GM21381 (cell line): ENCODE results near the gene OR2A5.
"Not testable (repeated sequence)": the region's sequence is repeated elsewhere in the genome, so short reads cannot be mapped to it uniquely, and the experiment has no call there.

Experiments used
- ATAC-seq: cut with Tn5 transposase; IDR thresholded peaks from one replicate; pipeline ENCODE4 v1.9.1; 2021; ENCODE audit warnings: mild to moderate bottlenecking, moderate library complexity; ENCODE audit not compliant: unreplicated experiment

Gene OR2A5

DNA sequence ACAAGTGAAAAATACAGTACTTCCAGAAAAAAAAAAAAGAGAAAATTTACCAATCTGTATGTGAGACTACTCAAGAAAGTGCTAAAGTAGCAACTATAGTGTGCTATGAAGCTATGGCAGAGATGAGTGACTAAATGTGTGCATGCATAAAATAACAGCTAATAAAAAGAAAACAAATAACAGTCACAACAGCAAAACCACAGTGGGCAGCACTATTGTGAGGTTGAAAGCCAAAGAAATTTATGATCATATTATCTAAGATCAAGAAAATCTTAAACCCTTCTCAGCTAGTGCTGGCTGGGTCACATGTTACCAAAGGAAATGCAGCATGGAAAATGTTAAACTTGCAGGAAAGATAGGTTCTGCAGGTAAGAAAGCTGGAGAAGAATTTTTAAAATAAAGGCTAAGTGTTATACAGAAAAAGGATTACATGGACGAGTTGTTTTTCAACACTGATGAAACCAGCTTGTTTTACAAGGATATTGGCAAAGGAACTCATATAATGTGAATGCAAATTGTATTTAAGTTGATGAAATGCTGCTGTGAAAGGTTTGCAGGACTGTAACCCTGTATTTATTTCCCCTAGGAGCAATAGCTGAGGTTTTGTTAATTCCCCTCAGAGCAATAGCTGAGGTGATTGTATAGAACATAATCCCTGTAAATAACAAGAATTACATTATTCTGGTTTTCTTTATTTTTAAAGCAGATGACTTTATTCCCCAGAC, 15.6 kb upstream of the OR2A5 start:
- ATAC-seq = no peak

DNA sequence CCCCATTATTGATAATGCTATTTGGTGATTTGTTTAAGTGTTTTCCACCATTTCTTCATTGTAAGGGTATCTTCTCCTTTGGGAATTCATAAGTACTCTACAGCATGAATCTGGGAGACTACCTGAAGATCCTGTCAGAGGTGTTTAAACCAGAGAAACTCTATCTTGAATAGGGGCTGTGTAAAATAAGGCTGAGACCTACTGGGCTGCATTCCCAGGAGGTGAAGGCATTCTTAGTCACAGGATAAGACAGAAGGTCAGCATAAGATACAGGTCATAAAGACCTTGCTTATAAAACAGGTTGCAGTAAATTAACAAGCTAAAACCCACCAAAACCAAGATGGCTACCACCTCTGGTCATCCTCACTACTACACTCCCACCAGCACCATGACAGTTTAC, 13.4 kb upstream of the OR2A5 start:
- no peak for ATAC-seq

DNA sequence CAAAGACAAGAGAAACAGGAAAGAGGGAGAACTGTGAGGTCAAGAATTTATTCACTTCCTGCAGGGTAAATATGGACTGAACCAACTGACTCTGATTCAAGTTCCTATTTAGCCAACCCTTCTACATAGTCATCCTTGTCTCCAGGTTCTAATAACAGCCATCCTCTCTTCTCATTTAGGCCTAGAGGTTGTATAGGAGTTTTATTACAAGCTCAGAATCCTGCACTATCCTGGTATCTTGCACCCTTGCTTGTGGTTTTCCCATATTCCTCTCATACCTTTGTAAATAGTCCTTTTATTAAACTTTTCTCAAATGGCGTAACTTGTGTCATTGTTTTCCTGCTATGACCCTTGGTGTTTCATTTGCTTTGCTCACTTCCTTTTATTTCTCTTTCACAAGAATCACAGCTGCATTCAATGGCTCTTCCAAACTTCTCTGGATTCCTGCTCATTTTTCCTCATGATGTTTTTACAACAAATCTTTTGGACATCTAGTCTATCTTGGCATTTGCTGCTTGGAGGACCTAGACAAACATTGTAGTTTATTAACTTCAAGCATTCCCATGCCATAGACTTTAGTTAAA, 12.4 kb upstream of the OR2A5 start:
- ATAC-seq = no peak

DNA sequence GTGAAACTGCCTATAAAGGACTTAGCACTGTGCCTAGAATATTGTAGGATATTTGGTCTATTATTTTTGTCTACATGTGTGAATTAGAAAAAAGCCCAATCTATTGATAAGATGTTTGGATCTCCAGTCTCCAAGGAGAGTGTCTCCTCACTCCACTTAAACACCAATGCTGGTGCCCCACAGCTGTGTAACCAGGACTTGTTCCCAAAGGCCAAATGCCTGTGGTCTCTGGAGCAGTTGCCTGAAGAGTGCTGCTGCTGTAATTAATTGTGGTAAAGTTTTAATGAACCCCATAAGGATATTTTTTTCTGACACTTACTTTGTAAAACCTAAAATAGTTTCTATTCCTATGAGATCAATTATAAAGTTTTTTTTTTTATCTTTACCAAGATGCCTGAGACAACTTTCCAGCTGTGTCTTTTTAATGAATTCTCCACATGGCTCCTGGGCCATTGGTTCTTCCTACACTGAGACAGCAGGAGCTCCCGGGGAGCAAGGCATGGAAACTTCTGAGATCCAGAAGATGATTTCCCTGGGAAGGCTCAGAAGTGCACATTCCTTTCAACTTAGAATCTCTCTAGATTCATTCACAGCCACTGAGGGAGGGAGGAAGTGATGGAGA, 11.2 kb upstream of the OR2A5 start:
- no peak for ATAC-seq

DNA sequence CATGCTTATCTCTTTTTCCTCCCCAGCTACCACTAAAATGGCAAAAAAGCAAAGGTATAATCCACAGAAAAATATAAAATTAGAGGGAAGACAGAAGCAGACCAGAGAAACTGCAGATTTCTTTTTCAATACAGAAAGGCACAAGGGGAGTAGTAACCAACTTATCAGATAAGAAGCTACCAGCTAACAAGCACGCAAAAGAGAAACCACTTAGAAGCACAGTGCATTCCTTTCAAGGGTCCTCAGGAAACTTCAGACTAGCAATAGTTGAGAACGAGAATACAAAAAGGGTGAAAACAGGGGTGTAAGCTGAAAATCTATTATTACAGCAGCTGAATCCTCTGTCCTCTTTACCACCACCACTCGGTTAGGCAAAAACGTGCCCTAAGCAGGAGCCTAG, 9.9 kb upstream of the OR2A5 start:
- ATAC-seq = no peak

DNA sequence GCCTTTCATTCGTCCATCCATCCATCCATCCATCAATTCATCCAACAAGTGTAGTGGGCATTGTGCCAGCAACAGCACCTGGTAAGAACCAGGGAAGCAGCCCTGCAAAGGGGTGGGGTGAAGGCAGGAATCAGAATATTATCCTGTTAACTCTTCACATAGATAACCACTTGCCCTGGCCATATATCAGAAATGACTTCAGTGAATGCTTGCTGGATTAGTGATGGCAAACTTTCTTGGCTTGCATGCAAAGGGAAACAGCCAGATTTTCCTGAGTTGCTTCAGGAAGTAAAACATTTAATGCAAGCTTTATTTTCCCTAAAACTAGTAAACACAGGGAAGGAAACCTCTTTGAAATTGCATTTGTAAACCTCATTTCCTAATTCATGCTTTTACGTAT, 743 bp downstream of the OR2A5 start:
- no peak for ATAC-seq

DNA sequence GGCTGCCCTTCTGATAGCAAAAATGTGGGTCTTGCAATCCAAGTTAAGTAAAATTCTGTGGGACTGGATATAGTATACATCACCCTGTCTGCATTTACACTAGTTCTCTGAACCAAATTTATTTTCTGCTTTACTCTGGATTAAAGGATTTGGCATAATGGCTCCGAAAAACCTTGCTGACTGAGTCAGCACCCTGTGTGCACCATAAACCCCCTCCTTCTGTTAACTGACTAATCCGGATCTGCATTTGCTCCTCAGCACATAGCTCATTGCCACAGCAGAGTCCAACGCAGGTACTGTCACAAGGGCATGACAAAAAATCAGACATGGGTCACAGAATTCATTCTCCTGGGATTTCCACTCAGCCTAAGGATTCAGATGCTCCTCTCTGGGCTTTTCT, 1.3 kb downstream of the OR2A5 start:
- no peak for ATAC-seq

DNA sequence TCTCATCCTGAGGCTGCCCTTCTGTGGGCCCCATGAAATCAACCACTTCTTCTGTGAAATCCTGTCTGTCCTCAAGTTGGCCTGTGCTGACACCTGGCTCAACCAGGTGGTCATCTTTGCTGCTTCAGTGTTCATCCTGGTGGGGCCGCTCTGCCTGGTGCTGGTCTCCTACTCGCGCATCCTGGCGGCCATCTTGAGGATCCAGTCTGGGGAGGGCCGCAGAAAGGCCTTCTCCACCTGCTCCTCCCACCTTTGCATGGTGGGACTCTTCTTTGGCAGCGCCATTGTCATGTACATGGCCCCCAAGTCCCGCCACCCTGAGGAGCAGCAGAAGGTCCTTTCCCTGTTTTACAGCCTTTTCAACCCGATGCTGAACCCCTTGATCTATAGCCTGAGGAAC, 2.1 kb downstream of the OR2A5 start:
- ATAC-seq = not testable (repeated sequence)

DNA sequence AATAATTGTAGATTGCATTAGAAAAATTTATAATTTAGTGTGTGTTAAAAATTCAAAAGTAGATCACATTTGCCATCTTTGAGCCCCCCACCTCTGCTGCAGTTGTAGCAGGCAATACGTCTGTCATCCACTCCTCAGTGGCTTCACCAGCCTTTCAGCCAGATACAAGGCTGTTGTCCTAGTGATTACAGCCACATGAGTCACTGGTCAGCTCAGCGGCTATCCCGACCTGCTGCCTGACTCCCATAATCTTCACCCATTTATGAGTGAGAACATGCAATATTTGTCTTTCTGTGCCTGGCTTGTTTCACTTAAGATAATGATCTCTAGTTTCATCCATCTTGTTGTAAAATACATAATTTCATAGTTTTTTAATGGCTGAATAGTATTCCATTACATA, 9.2 kb downstream of the OR2A5 start:
- no peak for ATAC-seq

DNA sequence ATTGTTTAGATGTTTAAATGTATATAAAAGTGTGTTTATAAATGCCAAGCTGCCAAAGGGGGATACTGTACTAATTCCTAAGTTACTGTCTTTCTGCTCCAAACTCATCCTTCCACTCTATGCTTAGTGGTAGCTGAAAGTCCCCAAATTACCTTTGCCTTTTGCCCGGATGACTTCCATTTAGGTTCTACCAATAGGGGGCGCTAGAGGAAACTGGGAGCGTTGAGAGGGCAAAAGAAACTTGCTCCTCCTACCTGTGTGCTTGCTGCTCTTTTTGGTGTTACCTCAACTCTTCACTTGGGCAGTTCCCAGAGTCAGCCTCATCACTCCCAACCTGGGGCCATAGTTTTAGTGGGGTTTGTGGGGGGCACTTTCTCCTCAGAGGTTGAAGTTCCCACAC, 15.0 kb downstream of the OR2A5 start:
- no peak for ATAC-seq

DNA sequence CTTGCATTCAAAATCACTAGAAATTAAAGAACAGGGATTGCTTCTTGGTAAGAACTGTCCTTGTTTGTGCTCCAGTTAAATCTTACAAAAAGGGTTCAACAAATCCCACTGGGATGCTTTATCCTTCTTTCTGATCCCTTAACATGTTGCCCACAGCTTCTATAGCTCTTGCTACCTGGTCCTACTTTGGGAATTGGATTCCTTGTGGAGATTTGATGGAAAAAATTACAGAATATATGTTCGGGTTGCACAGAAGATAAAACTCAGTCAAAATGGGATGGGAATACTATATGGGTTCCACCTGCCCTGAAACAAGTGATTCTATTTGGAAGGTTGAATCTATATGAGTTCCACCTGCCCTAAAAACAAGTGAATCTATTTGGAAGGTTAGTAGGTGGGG, 20.8 kb downstream of the OR2A5 start, which contains the start of gene OR2A25:
Gene OR2A25 (plus strand): TSS at position 301 of the 400 bp plus-strand sequence. CDS start 4,409 bp downstream, outside the sequence.
- ATAC-seq = no peak

DNA sequence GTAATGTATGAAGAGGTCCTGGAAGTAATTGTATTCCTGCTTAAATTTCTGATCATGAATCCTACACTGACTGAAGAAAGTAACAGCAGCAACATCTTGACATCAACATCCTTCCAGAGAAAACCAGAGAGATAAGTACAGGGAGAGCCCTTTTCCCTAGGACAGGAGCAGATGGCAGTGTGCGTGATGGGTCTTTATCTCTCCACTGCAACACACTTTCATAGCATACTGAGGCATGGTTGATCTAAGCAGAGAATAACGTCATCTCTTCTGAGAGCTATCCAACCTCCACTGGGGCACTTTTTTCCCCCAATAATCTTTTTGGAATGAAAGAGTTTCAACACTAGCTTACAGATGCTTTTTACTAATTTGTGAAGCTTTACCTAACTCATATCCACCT, 21.2 kb downstream of the OR2A5 start:
- no peak for ATAC-seq

DNA sequence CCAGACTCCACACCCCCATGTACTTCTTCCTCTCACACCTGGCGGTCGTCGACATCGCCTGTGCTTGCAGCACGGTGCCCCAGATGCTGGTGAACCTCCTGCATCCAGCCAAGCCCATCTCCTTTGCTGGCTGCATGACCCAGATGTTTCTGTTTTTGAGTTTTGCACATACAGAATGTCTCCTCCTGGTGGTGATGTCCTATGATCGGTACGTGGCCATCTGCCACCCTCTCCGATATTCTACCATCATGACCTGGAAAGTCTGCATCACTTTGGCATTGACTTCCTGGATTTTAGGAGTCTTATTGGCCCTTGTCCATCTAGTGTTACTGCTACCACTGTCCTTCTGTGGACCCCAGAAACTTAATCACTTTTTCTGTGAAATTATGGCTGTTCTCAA, 25.6 kb downstream of the OR2A5 start:
- no peak for ATAC-seq

DNA sequence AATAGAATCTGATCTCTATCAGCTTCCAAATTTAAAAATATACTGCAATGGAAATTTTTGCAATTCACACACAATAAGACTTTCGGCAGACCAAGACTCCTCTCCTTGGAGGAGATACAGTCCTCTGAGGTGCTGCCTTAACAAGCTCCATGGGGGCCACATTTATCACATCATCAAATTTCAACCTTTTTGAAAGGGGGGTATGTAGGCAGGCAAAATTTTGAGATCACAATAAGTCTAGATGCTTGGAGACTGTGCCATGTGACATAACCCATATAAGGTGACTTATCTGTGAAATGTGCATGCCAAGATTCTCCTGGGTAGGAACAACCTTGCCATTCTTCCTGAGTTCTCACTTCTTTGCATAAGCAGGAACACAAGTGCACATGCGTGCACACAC, 37.2 kb downstream of the OR2A5 start, which contains the start of gene OR2A12:
Gene OR2A12 (plus strand): TSS at position 301 of the 400 bp plus-strand sequence. CDS start 8,830 bp downstream, outside the sequence.
- no peak for ATAC-seq

DNA sequence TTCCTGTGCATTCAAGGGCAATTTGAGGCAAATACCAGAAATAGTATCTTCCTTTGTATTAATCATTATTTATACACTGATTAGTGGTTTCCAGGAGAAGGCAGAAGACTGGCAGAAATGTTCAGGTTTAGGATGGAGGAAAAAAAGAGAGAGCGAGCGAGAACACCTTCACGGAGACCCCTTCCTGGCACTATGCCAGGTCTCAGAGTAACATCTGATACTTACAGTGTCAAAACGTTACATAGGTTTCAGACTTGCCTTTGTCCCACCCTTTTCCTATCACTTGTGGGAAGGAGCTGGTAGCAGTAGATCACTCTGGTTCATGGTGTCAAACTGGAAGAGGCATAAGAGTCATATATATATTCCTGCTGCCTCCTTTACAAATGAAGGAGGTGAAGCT, 38.0 kb downstream of the OR2A5 start:
- ATAC-seq = no peak

DNA sequence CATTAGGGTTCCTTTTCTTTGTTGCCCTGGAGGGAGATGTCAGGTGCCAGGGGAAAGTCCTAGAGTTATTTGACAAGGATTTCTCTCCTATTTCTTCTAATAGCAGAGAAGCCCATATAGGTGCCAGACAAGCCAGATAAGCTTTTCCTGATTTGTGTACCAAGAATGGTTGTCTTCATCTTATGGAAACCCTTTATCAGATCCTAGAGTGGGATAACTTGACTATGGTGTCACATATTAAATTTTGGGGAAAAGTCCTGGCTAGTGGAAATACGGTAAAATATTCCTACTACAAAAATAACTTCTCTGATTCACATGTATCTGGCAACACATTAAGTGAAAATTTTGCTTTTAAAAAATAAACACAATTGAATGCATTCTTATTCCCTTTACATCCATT, 38.5 kb downstream of the OR2A5 start:
- no peak for ATAC-seq

DNA sequence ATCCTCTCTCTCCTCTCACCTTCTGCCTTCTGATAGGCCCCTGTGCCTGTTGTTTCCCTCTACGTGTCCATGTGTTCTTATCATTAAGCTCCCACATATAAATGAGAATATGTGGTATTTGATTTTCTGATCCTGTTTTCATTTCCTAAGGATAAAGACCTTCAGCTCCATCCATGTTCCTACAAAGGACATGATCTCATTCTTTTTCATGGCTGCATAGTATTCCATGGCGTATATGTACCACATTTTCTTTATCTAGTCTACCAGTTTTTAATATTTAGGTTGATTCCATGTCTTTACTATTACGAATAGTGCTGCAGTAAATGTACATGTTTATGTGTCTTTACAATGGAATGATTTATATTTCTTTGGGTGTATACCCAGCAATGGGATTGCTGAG, 41.9 kb downstream of the OR2A5 start:
- no peak for ATAC-seq

DNA sequence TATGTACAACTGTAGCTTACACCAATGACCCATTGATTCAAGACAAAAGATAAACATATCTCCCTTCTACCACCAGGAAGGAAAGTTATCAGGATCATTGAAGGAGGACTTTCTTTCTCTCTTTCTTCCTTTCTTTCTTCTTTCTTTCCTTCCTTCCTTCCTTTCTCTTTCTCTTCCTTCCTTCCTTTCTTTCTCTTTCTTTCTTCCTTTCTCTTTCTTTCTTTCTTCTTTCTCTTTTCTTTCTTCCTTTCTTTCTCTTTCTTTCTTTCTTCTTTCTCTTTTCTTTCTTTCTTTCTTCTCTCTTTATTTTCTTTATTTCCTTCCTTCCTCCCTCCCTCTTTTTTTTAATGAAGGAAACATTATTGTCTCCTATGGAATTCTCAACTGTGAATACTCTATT, 50.0 kb downstream of the OR2A5 start:
- ATAC-seq = no peak

DNA sequence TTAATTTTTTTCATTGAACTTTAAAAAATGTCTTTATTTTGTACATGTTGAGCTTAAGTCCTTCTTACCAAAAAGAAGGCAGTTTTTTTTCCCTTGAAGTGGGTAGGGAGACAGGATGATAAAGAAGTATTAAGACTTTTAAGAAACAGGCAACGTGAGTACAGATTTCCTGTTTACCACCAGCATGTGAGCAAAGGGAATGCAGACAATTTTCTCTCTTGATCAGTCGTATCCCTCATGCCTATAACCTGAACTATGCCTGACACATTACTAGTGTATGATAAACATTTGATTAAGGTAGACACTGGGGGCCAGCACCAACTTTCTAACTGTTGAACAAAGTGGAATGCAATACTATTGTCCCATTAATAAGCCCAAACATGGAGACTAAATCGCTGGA, 51.9 kb downstream of the OR2A5 start:
- ATAC-seq = no peak

DNA sequence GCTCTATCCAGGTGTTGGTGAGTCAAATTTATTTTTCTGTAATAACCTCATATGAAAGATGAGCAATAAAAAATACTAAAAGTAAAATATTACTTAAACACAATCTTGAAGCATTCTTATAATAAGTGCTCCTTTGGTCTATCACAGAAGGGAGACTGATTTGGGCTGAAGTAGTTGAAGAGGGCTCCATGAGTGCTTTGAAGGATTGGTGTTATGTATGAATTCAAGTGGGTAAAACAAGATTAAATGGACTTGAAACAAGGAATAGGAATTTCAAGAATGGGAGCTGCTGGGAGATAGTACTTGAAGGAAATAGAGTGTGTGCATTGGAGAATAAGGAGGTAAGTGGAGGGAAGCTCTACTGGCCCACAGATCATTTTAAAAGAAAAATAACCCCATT, 53.3 kb downstream of the OR2A5 start:
- no peak for ATAC-seq

DNA sequence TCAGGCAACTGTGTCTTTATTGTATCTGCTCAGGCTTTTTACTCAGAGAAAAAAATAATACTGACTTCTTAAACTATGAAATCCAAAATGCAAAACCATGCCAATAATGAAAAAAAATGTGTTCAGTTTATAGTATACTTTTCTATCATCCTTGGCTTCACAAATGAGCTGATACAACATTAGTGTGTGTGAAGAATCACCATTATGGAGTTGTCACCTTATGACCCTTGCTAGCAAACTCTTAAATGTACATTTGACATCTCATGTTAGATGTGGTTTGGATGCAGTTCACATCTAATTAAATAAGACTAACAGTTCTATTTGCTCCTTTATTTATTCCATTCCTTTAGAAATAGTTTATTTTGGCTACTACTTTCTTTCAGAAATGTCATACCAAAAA, 56.5 kb downstream of the OR2A5 start:
- no peak for ATAC-seq
